Measurements from ENCODE around the gene TAF7. TPM values are rescaled to one million over a fixed set of nuclear protein-coding genes. Genes with fewer than 3 reads are reported as not detected.
"Not testable (repeated sequence)": the region's sequence is repeated elsewhere in the genome, so short reads cannot be mapped to it uniquely, and the experiment has no call there.

The TAF7 gene
- total RNA-seq, 2 donors from 2014 or later, result 74.4 to 90.7 TPM

DNA sequence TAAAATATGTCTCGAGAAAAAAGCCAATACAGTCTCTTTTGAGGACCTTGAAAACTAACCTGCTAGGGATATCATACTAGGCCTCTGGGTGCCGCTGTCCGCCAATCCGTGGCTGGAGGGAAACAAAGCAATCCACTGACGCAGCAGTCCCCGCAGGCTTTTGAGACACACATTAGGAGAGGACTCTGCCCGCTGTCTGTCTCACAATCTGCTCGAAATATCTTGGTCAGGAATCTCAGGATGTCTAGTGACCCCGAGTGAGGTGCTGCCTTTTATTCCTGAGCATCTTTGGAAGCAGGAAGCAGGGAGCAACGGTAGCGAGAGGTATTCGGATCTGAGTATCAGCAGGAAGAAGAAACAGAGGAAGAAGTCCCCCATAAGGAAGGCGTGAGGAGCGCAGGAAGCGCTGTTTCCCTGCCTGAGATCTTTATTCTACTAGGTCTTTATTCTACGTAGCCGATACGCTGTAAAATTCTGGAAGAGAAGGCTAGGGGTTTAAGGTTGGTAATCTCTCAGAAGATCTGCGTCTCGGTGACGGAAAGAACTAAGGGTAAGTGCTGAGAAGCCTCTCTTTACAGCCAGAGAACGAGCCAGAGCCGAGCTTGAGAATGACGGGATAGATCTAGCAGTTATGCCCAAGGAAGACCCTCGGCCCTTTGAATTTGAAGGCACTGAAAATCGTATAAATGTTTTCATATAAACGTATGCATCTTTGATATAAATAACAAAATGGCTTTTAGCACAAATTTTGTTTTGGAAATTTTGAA, 5.7 kb upstream of the TAF7 start:
- Mint-ChIP-seq H3K4me1 (no peaks in the 10 kb centered on the region), H3K27me3 (peaks cover 19% of the 10 kb centered on the region), H3K4me3 (peak overlapping the region; percentile 89), H3K36me3 (ENCODE audit: low read depth) (no peaks in the 10 kb centered on the region), H3K27ac (peak overlapping the region; percentile 66)
- H3K9me3 ChIP-seq (ENCODE audit: control insufficient read depth, low read length, poor library complexity, severe bottlenecking), result peaks cover 8% of the 10 kb centered on the region
- ATAC-seq, result peak; percentile 95
- peak; percentile 18 to 50 (median 45) for DNase-seq

DNA sequence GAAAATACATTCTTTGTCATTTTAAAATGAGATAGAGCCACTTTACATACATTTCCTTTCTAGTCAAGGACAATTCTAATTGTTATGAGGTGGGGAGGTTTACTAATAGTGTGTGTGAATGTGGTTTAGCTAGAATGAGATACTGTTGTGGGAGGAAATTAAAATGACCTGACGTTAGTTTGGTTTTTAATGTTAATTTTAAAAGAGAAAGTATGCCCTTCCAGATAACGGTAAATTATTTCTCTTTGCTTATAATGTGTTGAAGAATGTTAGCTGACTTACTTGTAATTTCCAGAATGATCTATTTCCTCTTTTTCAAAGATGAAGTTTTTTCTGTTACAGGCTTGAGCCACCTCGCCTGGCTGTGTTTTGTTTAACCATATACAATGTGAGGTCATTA, 1.7 kb upstream of the TAF7 start:
- Mint-ChIP-seq H3K36me3 (ENCODE audit: low read depth) (peaks cover 8% of the 10 kb centered on the region), H3K4me3 (no peak overlapping the region), H3K4me1 (peaks cover 10% of the 10 kb centered on the region), H3K27me3 (peaks cover 4% of the 10 kb centered on the region), H3K27ac (no peak overlapping the region)
- H3K9me3 ChIP-seq (ENCODE audit: control insufficient read depth, low read length, poor library complexity, severe bottlenecking), result peaks cover 23% of the 10 kb centered on the region
- DNase-seq (no peak), ATAC-seq (no peak)

DNA sequence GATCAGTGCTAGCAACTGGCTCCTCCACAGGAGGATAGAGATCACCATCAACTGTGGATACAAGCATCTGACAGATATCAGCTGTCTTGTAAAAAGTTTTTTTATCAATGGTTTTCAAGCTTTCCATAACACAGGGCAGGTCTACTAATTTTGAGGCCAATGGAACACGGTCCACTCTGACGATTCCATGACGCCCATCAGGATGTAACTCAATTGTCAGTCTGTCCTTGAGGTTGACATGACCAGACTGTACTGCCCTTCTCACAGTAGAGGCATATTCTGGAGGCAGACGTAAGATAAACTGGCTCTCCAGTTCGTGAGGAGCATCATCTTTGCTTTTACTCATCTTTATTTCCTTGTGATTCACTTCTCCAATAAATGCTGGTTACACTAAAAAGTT, 885 bp downstream of the TAF7 start:
- Mint-ChIP-seq H3K27me3 (no peaks in the 10 kb centered on the region), H3K4me3 (peak overlapping the region; percentile 94), H3K36me3 (ENCODE audit: low read depth) (peaks cover 12% of the 10 kb centered on the region), H3K4me1 (peaks cover 10% of the 10 kb centered on the region), H3K27ac (peak overlapping the region; percentile 95)
- peaks cover 30% of the 10 kb centered on the region for H3K9me3 ChIP-seq (ENCODE audit: control insufficient read depth, low read length, poor library complexity, severe bottlenecking)
- ATAC-seq (no peak), DNase-seq (no peak)

DNA sequence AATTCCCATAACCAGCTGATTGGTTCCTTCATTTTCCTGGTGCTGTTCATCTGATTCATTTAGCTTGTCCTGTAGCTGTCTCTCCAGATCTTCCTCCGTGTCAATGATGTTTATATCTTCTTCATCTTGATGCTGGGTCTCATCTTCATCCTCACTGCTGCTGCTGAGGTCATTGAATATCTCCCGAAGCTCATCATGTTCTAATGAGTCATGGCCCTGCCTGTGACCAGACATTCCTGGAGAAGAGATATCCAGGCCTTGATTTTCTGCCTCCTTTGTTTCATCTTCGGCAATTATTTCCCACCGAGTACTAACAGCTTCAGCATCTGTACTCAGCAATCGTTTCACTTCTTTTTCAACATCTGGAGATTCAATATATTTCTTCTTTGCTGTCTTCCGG, 1.4 kb downstream of the TAF7 start:
- Mint-ChIP-seq H3K27ac (peak overlapping the region; percentile 95), H3K4me3 (peak overlapping the region; percentile 94), H3K27me3 (no peaks in the 10 kb centered on the region), H3K4me1 (peaks cover 10% of the 10 kb centered on the region), H3K36me3 (ENCODE audit: low read depth) (peaks cover 12% of the 10 kb centered on the region)
- no peak for ATAC-seq
- H3K9me3 ChIP-seq (ENCODE audit: control insufficient read depth, low read length, poor library complexity, severe bottlenecking), result peaks cover 30% of the 10 kb centered on the region
- DNase-seq, result no peak

DNA sequence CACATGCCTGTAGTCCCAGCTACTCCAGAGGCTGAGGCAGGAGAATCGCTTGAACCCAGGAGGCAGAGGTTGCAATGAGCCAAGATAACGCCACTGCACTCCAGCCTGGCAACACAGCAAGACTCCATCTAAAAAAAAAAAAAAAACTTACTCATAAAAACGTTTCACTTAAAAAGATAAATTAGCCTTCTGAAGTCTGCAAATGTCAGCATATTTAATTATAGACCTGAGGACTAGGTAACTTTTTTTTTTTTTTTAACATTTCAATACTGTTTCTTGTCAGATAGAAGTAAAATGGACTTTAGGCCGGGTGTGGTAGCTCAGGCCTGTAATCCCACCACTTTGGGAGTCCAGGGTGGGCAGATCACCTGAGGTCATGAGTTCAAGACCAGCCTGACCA, 3.6 kb downstream of the TAF7 start:
- H3K4me1 Mint-ChIP-seq, H3K4me3 Mint-ChIP-seq, ATAC-seq, H3K27me3 Mint-ChIP-seq, DNase-seq: not testable (repeated sequence)
- H3K9me3 ChIP-seq (ENCODE audit: control insufficient read depth, low read length, poor library complexity, severe bottlenecking), result peaks cover 38% of the 10 kb centered on the region
- Mint-ChIP-seq H3K36me3 (ENCODE audit: low read depth) (peaks cover 12% of the 10 kb centered on the region), H3K27ac (peak overlapping the region; percentile 12)

DNA sequence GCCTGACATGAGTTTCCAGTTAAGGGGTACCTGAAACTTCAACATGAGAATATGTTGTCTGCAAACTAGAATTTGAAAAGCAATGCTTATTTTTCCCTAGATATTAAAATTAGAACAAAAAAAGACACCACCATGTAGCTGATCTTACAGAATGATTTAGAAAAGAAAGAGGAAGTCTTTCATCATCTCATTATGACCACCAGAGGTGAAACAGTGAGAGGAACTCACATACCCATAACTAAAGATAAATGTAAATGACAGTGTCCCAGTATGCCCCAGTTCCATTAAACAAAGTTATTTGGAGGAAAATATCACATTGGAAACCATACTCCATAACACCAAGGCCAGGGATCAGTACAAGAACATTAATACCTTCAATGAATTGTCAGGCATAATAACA, 6.9 kb downstream of the TAF7 start:
- H3K9me3 ChIP-seq (ENCODE audit: control insufficient read depth, low read length, poor library complexity, severe bottlenecking), result peaks cover 21% of the 10 kb centered on the region
- no peak for ATAC-seq
- Mint-ChIP-seq H3K27me3 (no peaks in the 10 kb centered on the region), H3K36me3 (ENCODE audit: low read depth) (peaks cover 9% of the 10 kb centered on the region), H3K4me1 (no peaks in the 10 kb centered on the region), H3K27ac (no peak overlapping the region), H3K4me3 (no peak overlapping the region)
- DNase-seq, result no peak

DNA sequence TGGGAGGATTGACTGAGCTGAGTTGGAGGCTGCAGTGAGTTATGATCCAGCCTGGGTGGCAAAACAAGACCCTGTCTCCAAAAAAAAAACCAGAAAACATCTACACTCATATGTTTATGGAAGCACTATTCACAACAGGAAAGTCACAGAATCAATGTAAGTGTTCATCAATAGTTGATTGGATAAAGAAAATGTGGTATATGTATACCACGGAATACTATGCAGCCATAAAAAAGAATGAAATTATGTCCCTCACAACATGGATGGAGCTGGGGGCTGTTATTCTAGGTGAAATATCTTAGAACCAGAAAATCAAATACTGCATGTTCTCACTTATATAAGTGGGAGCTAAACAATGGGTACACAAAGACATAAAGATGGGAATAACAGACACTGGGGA, 14.0 kb downstream of the TAF7 start:
- Mint-ChIP-seq H3K4me3 (no peak overlapping the region), H3K36me3 (ENCODE audit: low read depth) (peaks cover 1% of the 10 kb centered on the region), H3K27me3 (no peaks in the 10 kb centered on the region), H3K4me1 (no peaks in the 10 kb centered on the region), H3K27ac (no peak overlapping the region)
- no peak for DNase-seq
- H3K9me3 ChIP-seq (ENCODE audit: control insufficient read depth, low read length, poor library complexity, severe bottlenecking), result peaks cover 9% of the 10 kb centered on the region
- no peak for ATAC-seq

DNA sequence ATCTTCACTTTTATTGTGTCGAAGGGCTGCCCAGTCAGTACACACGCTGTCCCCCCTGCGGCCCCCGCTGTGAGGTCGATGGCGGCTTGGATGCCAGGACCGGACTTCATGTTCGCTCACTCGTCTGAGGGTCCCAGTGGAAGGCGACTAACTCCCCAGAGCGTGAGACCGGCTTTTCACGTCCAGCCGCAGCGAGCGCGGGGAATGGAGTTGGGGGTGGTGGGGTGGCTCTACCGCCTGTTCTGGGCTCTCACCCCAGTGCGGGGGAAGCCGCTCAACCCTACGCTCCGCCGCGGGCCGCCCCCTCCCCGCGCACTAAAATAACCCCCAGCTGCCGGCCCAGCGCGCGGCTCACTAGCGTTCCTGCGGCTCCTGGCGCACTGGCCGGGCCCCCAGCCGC, 16.8 kb downstream of the TAF7 start, which contains the start of gene SLC25A2:
Gene SLC25A2, minus strand, starts transcription at position 294 of the 400 bp plus-strand sequence. Its CDS starts 184 bp downstream, at position 110.
- H3K9me3 ChIP-seq (ENCODE audit: control insufficient read depth, low read length, poor library complexity, severe bottlenecking), result peaks cover 18% of the 10 kb centered on the region
- Mint-ChIP-seq H3K36me3 (ENCODE audit: low read depth) (no peaks in the 10 kb centered on the region), H3K27ac (no peak within 1 kb of the TSS), H3K4me1 (no peaks in the 10 kb centered on the region), H3K4me3 (no peak within 1 kb of the TSS), H3K27me3 (no peaks in the 10 kb centered on the region)
- DNase-seq, result no peak
- no peak for ATAC-seq

DNA sequence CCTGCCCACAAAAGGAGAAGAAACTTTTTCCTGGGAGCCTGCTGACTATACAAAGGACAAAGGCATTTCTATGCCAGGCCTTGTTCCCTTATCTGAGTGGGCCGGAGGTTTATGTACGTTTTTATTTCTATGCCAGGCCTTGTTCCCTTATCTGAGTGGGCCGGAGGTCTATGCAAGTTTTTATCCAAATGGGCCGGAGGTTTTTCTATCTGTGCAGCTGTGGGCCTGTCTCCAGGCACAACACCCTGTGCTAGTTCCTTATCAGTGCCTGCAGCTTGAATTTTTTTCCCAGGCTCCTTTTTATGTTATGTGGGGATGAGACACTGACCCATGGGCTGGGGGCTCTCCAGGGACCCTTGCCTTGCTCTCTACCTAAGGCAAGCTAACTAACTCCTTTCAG, 22.2 kb downstream of the TAF7 start:
- H3K27ac Mint-ChIP-seq, result no peak overlapping the region
- DNase-seq (no peak), ATAC-seq (no peak)
- no peaks in the 10 kb centered on the region for H3K36me3 Mint-ChIP-seq (ENCODE audit: low read depth)
- H3K4me3 Mint-ChIP-seq, result no peak overlapping the region
- peaks cover 15% of the 10 kb centered on the region for H3K9me3 ChIP-seq (ENCODE audit: control insufficient read depth, low read length, poor library complexity, severe bottlenecking)
- no peaks in the 10 kb centered on the region for H3K27me3 Mint-ChIP-seq
- no peaks in the 10 kb centered on the region for H3K4me1 Mint-ChIP-seq

DNA sequence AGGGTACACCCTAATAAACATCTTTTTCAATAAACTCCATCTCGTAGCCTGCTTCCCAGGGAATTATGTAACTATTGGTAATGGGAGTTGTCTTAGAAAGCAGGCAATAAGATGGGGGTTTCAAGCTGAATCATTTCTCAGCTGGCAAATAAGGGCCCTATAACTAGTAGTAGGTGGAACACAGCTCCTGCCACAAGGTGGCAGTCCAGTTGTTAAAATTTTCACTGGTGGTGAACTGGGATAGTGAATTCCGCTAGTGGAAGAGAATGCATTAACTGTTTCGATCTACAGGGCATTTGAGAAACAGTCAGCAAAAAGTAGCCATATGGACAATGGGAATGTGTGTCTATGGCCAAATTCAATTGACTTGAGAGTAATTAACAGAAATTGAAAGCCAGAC, 47.7 kb downstream of the TAF7 start:
- H3K27ac Mint-ChIP-seq, result no peak overlapping the region
- H3K4me3 Mint-ChIP-seq, result no peak overlapping the region
- H3K4me1 Mint-ChIP-seq, result no peaks in the 10 kb centered on the region
- peaks cover 14% of the 10 kb centered on the region for H3K9me3 ChIP-seq (ENCODE audit: control insufficient read depth, low read length, poor library complexity, severe bottlenecking)
- DNase-seq (no peak), ATAC-seq (no peak)
- no peaks in the 10 kb centered on the region for H3K36me3 Mint-ChIP-seq (ENCODE audit: low read depth)
- no peaks in the 10 kb centered on the region for H3K27me3 Mint-ChIP-seq

DNA sequence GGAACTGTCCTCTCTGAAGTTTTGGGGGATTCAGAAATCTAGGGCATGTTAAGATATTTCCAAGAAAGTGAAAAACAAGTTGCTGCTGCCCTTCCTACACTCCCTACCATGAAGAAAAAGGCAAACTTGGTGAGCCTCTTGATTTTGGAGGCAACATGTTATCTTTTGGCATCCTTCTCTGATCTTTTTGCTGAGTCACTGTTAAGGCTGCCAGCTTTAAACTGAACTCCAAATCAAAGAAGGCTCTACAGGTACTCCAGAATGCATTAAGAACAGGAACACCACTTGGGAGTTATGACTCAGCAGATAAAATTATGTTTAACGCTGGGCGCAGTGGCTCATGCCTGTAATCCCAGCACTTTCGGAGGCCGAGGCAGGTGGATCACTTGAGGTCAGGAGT, 51.4 kb downstream of the TAF7 start:
- no peaks in the 10 kb centered on the region for H3K36me3 Mint-ChIP-seq (ENCODE audit: low read depth)
- no peaks in the 10 kb centered on the region for H3K4me1 Mint-ChIP-seq
- ATAC-seq (no peak), DNase-seq (no peak)
- no peaks in the 10 kb centered on the region for H3K27me3 Mint-ChIP-seq
- no peak overlapping the region for H3K27ac Mint-ChIP-seq
- H3K9me3 ChIP-seq (ENCODE audit: control insufficient read depth, low read length, poor library complexity, severe bottlenecking), result peaks cover 17% of the 10 kb centered on the region
- no peak overlapping the region for H3K4me3 Mint-ChIP-seq

Other genes starting within 250 kb of the TAF7 start
- gene PCDHB2, start 226.2 kb downstream of the TAF7 start, total RNA-seq, result under 1 TPM; 0.13 to 0.25 TPM
- gene PCDHB3, start 220.3 kb downstream of the TAF7 start, total RNA-seq, result not detected
- gene PCDHB4, start 199.0 kb downstream of the TAF7 start, total RNA-seq, result not detected
- under 1 TPM; 0.12 to 0.34 TPM for gene PCDHB5, start 185.6 kb downstream of the TAF7 start, total RNA-seq
- not detected for gene PCDHB6, start 170.7 kb downstream of the TAF7 start, total RNA-seq
- not detected for gene PCDHB7, start 148.1 kb downstream of the TAF7 start, total RNA-seq
- not detected for gene PCDHB8, start 143.0 kb downstream of the TAF7 start, total RNA-seq
- gene PCDHB16, start 138.4 kb downstream of the TAF7 start, total RNA-seq, result not detected
- gene PCDHB9, start 133.6 kb downstream of the TAF7 start, total RNA-seq, result 1 to 10 TPM in 1 of 2 donors, not detected in 1; 1.0 TPM
- not detected for gene PCDHB10, start 128.4 kb downstream of the TAF7 start, total RNA-seq
- gene PCDHB11, start 121.2 kb downstream of the TAF7 start, total RNA-seq, result not detected
- gene PCDHB12, start 112.1 kb downstream of the TAF7 start, total RNA-seq, result not detected
- gene PCDHB13, start 106.9 kb downstream of the TAF7 start, total RNA-seq, result not detected
- not detected for gene PCDHB14, start 97.4 kb downstream of the TAF7 start, total RNA-seq
- under 1 TPM in 1 of 2 donors, not detected in 1; 0.10 TPM for gene PCDHB15, start 75.4 kb downstream of the TAF7 start, total RNA-seq
- gene SLC25A2, start 16.7 kb downstream of the TAF7 start, total RNA-seq, result under 1 TPM; 0.65 to 0.70 TPM
- not detected for gene PCDHGA1, start 9.7 kb upstream of the TAF7 start, total RNA-seq
- not detected for gene PCDHGA2, start 18.0 kb upstream of the TAF7 start, total RNA-seq
- under 1 TPM in 1 of 2 donors, not detected in 1; 0.22 TPM for gene PCDHGA3, start 23.0 kb upstream of the TAF7 start, total RNA-seq
- under 1 TPM in 1 of 2 donors, not detected in 1; 0.13 TPM for gene PCDHGB1, start 29.3 kb upstream of the TAF7 start, total RNA-seq
- under 1 TPM in 1 of 2 donors, not detected in 1; 0.12 TPM for gene PCDHGA4, start 34.2 kb upstream of the TAF7 start, total RNA-seq
- gene PCDHGB2, start 39.2 kb upstream of the TAF7 start, total RNA-seq, result under 1 TPM; 0.44 to 0.45 TPM
- under 1 TPM in 1 of 2 donors, not detected in 1; 0.16 TPM for gene PCDHGA5, start 43.4 kb upstream of the TAF7 start, total RNA-seq
- under 1 TPM; 0.13 to 0.32 TPM for gene PCDHGB3, start 49.5 kb upstream of the TAF7 start, total RNA-seq
- under 1 TPM; 0.10 to 0.40 TPM for gene PCDHGA6, start 53.1 kb upstream of the TAF7 start, total RNA-seq
- gene PCDHGA7, start 62.0 kb upstream of the TAF7 start, total RNA-seq, result under 1 TPM in 1 of 2 donors, not detected in 1; 0.25 TPM
- under 1 TPM; 0.08 to 0.10 TPM for gene PCDHGB4, start 66.9 kb upstream of the TAF7 start, total RNA-seq
- gene PCDHGA8, start 71.8 kb upstream of the TAF7 start, total RNA-seq, result under 1 TPM in 1 of 2 donors, not detected in 1; 0.05 TPM
- gene PCDHGB5, start 77.2 kb upstream of the TAF7 start, total RNA-seq, result under 1 TPM; 0.26 to 0.35 TPM
- not detected for gene PCDHGA9, start 82.0 kb upstream of the TAF7 start, total RNA-seq
- under 1 TPM; 0.10 to 0.20 TPM for gene PCDHGB6, start 87.2 kb upstream of the TAF7 start, total RNA-seq
- under 1 TPM; 0.10 to 0.18 TPM for gene PCDHGA10, start 92.2 kb upstream of the TAF7 start, total RNA-seq
- gene PCDHGB7, start 96.9 kb upstream of the TAF7 start, total RNA-seq, result not detected
- gene PCDHGA11, start 100.3 kb upstream of the TAF7 start, total RNA-seq, result not detected
- not detected for gene PCDHGA12, start 109.7 kb upstream of the TAF7 start, total RNA-seq
- not detected for gene PCDHGC3, start 155.2 kb upstream of the TAF7 start, total RNA-seq
- not detected for gene PCDHGC4, start 164.2 kb upstream of the TAF7 start, total RNA-seq
- gene PCDHGC5, start 168.3 kb upstream of the TAF7 start, total RNA-seq, result not detected